WTC11 (cell line): Measurements from ENCODE around the gene CGREF1. TPM values are rescaled to one million over a fixed set of nuclear protein-coding genes. Genes with fewer than 3 reads are reported as not detected.

Source experiments
- ATAC-seq: fragments of 200-7000 bp; cut with Tn5 transposase; 2 replicates; pipeline ENCODE4 v1.10.0; 2021; ENCODE audit warnings: mild to moderate bottlenecking, moderate library complexity
- CTCF ChIA-PET: fragments of 300-600 bp; sonication (Branson Sonifier 250); formaldehyde crosslinking; loops from one replicate; lab custom pipeline; 2021; ENCODE audit warnings: antibody characterized with exemption; lab: Charles Lee
- POLR2A ChIA-PET: fragments of 350-600 bp; sonication (Branson Sonifier 250); formaldehyde crosslinking; loops from one replicate; lab custom pipeline; 2021; ENCODE audit warnings: antibody characterized with exemption; lab: Charles Lee
- DNase-seq: peaks from one replicate; pipeline ENCODE4 v3.0.0; 2021; ENCODE audit warnings: low spot score
- H3K27ac Mint-ChIP-seq: 2 replicates; pipeline ENCODE4 v1.8.0; 2021; ENCODE audit warnings: mixed read lengths
- H3K27me3 Mint-ChIP-seq: 2 replicates; pipeline ENCODE4 v1.8.0; 2021; ENCODE audit warnings: low read depth, mild to moderate bottlenecking, moderate library complexity, mixed read lengths
- H3K36me3 Mint-ChIP-seq: 2 replicates; pipeline ENCODE4 v1.8.0; 2021; ENCODE audit warnings: mixed read lengths
- H3K4me1 Mint-ChIP-seq: 2 replicates; pipeline ENCODE4 v1.8.0; 2022; ENCODE audit warnings: mixed read lengths
- H3K4me3 Mint-ChIP-seq: 2 replicates; pipeline ENCODE4 v1.8.0; 2021; ENCODE audit warnings: mild to moderate bottlenecking, moderate library complexity, mixed read lengths
- H3K9me3 Mint-ChIP-seq: 2 replicates; pipeline ENCODE4 v1.8.0; 2021; ENCODE audit warnings: mixed read lengths
- AFF4 ChIP-seq: sonication (generic); formaldehyde crosslinking; IDR thresholded peaks from 2 replicates; pipeline ENCODE4 v1.8.1; 2023; ENCODE audit warnings: mild to moderate bottlenecking, missing genetic modification reagents, borderline replicate concordance
- ARID4B ChIP-seq: sonication (generic); formaldehyde crosslinking; IDR thresholded peaks from 2 replicates; pipeline ENCODE4 v1.8.0; 2023; ENCODE audit warnings: missing genetic modification reagents, mild to moderate bottlenecking, borderline replicate concordance
- CREM ChIP-seq: sonication (generic); formaldehyde crosslinking; IDR thresholded peaks from 2 replicates; pipeline ENCODE4 v1.8.1; 2022; ENCODE audit warnings: mild to moderate bottlenecking, missing genetic modification reagents, moderate library complexity
- E2F1 ChIP-seq: sonication (generic); formaldehyde crosslinking; IDR thresholded peaks from 2 replicates; pipeline ENCODE4 v1.8.0; 2022; ENCODE audit warnings: mild to moderate bottlenecking, missing genetic modification reagents
- FOXP1 ChIP-seq: sonication (generic); formaldehyde crosslinking; IDR thresholded peaks from 2 replicates; pipeline ENCODE4 v1.8.0; 2022; ENCODE audit warnings: missing genetic modification reagents, mild to moderate bottlenecking, moderate library complexity, borderline replicate concordance
- GABPB1 ChIP-seq: sonication (generic); formaldehyde crosslinking; IDR thresholded peaks from 2 replicates; pipeline ENCODE4 v1.8.1; 2023; ENCODE audit warnings: mild to moderate bottlenecking, missing genetic modification reagents
- HMGA2 ChIP-seq: fragments of 250-450 bp; sonication (Bioruptor Pico); IDR thresholded peaks from 2 replicates; pipeline ENCODE4 v1.4.0; 2021; ENCODE audit warnings: mild to moderate bottlenecking, moderate library complexity
- IRF2 ChIP-seq: sonication (generic); formaldehyde crosslinking; IDR thresholded peaks from 2 replicates; pipeline ENCODE4 v1.8.0; 2022; ENCODE audit warnings: low read depth, missing genetic modification reagents, borderline replicate concordance
- NFYB ChIP-seq: sonication (generic); formaldehyde crosslinking; conservative IDR thresholded peaks from 2 replicates; pipeline ENCODE4 v1.8.0; 2022; ENCODE audit warnings: low read depth, missing genetic modification reagents
- ZNF281 ChIP-seq: sonication (generic); formaldehyde crosslinking; IDR thresholded peaks from 2 replicates; pipeline ENCODE4 v1.8.0; 2023; ENCODE audit warnings: mild to moderate bottlenecking, missing genetic modification reagents
- ZNF416 ChIP-seq: fragments of 250-450 bp; sonication (Bioruptor Pico); IDR thresholded peaks from 2 replicates; pipeline ENCODE4 v1.9.0; 2021; ENCODE audit warnings: mild to moderate bottlenecking, inconsistent platforms
- ZNF423 ChIP-seq: fragments of 250-450 bp; sonication (Bioruptor Pico); IDR thresholded peaks from 2 replicates; pipeline ENCODE4 v2.1.2; 2022; ENCODE audit warnings: mild to moderate bottlenecking, moderate library complexity
- total RNA-seq: library from RNA; stranded (reverse); gene quantifications from 3 replicates; pipeline ENCODE4 v1.2.3, GENCODE V29; 2021

CGREF1 gene
- total RNA-seq, 1 experiment from 2014 or later, result 3.5 TPM

- peaks cover 19% of the 10 kb centered on the region for H3K27me3 Mint-ChIP-seq
- no peaks in the 10 kb centered on the region for H3K9me3 Mint-ChIP-seq
- TF ChIP-seq ZNF281 (no peak), ARID4B (CRISPR knock-in tag) (peak; percentile 24; the same call in 1 of the 2 replicates)
- ChIA-PET CTCF (interaction anchor here (1.2 to 2.0 kb wide), 2 partner anchors 42 to 63 kb away, joined by 4 read pairs; no protein-coding TSS in a partner anchor), POLR2A (no interaction called here)
- ATAC-seq (no peak), DNase-seq (no peak)
- no peak overlapping the region for H3K27ac Mint-ChIP-seq
- peaks cover 17% of the 10 kb centered on the region for H3K36me3 Mint-ChIP-seq
- no peak overlapping the region for H3K4me3 Mint-ChIP-seq
- peaks cover 16% of the 10 kb centered on the region; the same call in 1 of the 2 replicates for H3K4me1 Mint-ChIP-seq
These were observed 9.1 kb upstream of the CGREF1 start for GRCh38 chr2:27127883-27128667.

- H3K27me3 Mint-ChIP-seq, result peaks cover 37% of the 10 kb centered on the region
- DNase-seq (no peak), ATAC-seq (no peak)
- H3K9me3 Mint-ChIP-seq, result no peaks in the 10 kb centered on the region
- ChIA-PET POLR2A (no interaction called here), CTCF (interaction anchor here (1.3 kb wide), 1 partner anchor 65 kb away, joined by 8 read pairs; no protein-coding TSS in a partner anchor)
- TF ChIP-seq GABPB1 (CRISPR knock-in tag) (0 out of 2 replicates have a peak, but pooled peaks have one; percentile 14), CREM (CRISPR knock-in tag) (no peak), HMGA2 (no peak)
- H3K4me3 Mint-ChIP-seq, result no peak overlapping the region
- H3K36me3 Mint-ChIP-seq, result peaks cover 8% of the 10 kb centered on the region
- peaks cover 16% of the 10 kb centered on the region; the same call in 1 of the 2 replicates for H3K4me1 Mint-ChIP-seq
- no peak overlapping the region for H3K27ac Mint-ChIP-seq
These were observed 7.4 kb upstream of the CGREF1 start for GRCh38 chr2:27126252-27126710.

- no peak overlapping the region; the same call in 1 of the 2 replicates for H3K4me3 Mint-ChIP-seq
- CTCF ChIA-PET, result no interaction called here
- no peaks in the 10 kb centered on the region for H3K9me3 Mint-ChIP-seq
- no peak for TF ChIP-seq HMGA2
- TF ChIP-seq IRF2 (CRISPR knock-in tag), result no peak
- no peak for TF ChIP-seq ZNF416 (CRISPR knock-in tag)
- ATAC-seq (no peak), DNase-seq (no peak)
- peaks cover 16% of the 10 kb centered on the region; the same call in 1 of the 2 replicates for H3K4me1 Mint-ChIP-seq
- no peak overlapping the region for H3K27ac Mint-ChIP-seq
- peaks cover 48% of the 10 kb centered on the region for H3K27me3 Mint-ChIP-seq
- no peaks in the 10 kb centered on the region for H3K36me3 Mint-ChIP-seq
- POLR2A ChIA-PET, result interaction anchor here (0.7 kb wide), 1 partner anchor 285 kb away, joined by 3 read pairs; no protein-coding TSS in a partner anchor
These were observed 6.2 kb upstream of the CGREF1 start for GRCh38 chr2:27125104-27125503.

- Mint-ChIP-seq H3K27me3 (peaks cover 62% of the 10 kb centered on the region), H3K4me3 (peak within 1 kb of the TSS; percentile 84), H3K4me1 (peaks cover 16% of the 10 kb centered on the region; the same call in 1 of the 2 replicates), H3K27ac (no peak within 1 kb of the TSS), H3K9me3 (no peaks in the 10 kb centered on the region), H3K36me3 (no peaks in the 10 kb centered on the region)
- POLR2A ChIA-PET, result interaction anchor here (0.7 to 1.6 kb wide), 3 partner anchors 10 to 185 kb away, joined by 3 to 9 read pairs (median 4); partner anchors contain the start of genes PREB and UCN
- CTCF ChIA-PET, result interaction anchor here (0.9 to 3.1 kb wide), 9 partner anchors 9 to 158 kb away, joined by 3 to 33 read pairs (median 4); partner anchors contain the start of genes KHK, PREB and TRIM54
- peak; percentile 71 for DNase-seq
- ATAC-seq, result peak; percentile 84
- TF ChIP-seq E2F1 (no peak), ZNF423 (CRISPR knock-in tag) (no peak), AFF4 (no peak), FOXP1 (CRISPR knock-in tag) (0 out of 2 replicates have a peak, but pooled peaks have one; percentile 36), NFYB (CRISPR knock-in tag) (no peak)
These were observed 4.6 kb upstream of the CGREF1 start, which contains the start of gene ABHD1 for GRCh38 chr2:27123302-27124150. Gene ABHD1, plus strand, starts transcription at chr2:27123815. Its CDS starts 134 bp downstream, at chr2:27123949.
